GM18526 (cell line): ENCODE measurements around the gene IL2RA.

ENCODE experiments used
- POLR2A ChIP-seq: IDR thresholded peaks from 3 replicates; pipeline ENCODE4 v1.6.1; 2011; ENCODE audit not compliant: insufficient read length; ENCODE audit errors: extremely low read depth

Gene IL2RA

GRCh38 chr10:6052247-6053221 is 9.6 kb downstream of the IL2RA start:
- no peak for TF ChIP-seq POLR2A

- TF ChIP-seq POLR2A, result peak; percentile 18
Observed at GRCh38 chr10:6050801-6051445, 11.2 kb downstream of the IL2RA start.

GRCh38 chr10:6049031-6049400 is 13.2 kb downstream of the IL2RA start:
- TF ChIP-seq POLR2A, result no peak

- no peak for TF ChIP-seq POLR2A
Observed at GRCh38 chr10:6048281-6049030, 13.7 kb downstream of the IL2RA start.

GRCh38 chr10:6047847-6048246 is 14.3 kb downstream of the IL2RA start:
- no peak for TF ChIP-seq POLR2A

GRCh38 chr10:6046773-6047611 is 15.2 kb downstream of the IL2RA start:
- no peak for TF ChIP-seq POLR2A

GRCh38 chr10:6045878-6046772 is 16.0 kb downstream of the IL2RA start:
- TF ChIP-seq POLR2A, result no peak

- TF ChIP-seq POLR2A, result no peak
Observed at GRCh38 chr10:6045314-6045848, 16.8 kb downstream of the IL2RA start.

GRCh38 chr10:6044751-6045313 is 17.3 kb downstream of the IL2RA start:
- no peak for TF ChIP-seq POLR2A

GRCh38 chr10:6044060-6044459 is 18.1 kb downstream of the IL2RA start:
- TF ChIP-seq POLR2A, result no peak

- no peak for TF ChIP-seq POLR2A
Observed at GRCh38 chr10:6040205-6040604, 22.0 kb downstream of the IL2RA start.

- no peak for TF ChIP-seq POLR2A
Observed at GRCh38 chr10:6039711-6040110, 22.5 kb downstream of the IL2RA start.

GRCh38 chr10:6038071-6038631 is 24.0 kb downstream of the IL2RA start:
- TF ChIP-seq POLR2A, result no peak
